HL-60 (cell line): ENCODE measurements around the gene C17orf100.

Source experiments
- CTCF ChIP-seq: IDR thresholded peaks from one replicate; pipeline ENCODE4 v1.5.1; 2011; ENCODE audit warnings: low read length, control low read depth, inconsistent platforms; ENCODE audit not compliant: insufficient read depth
- POLR2AphosphoS5 ChIP-seq: IDR thresholded peaks from 2 replicates; pipeline ENCODE4 v1.6.1; 2012; ENCODE audit warnings: low read depth
- REST ChIP-seq: IDR thresholded peaks from 2 replicates; pipeline ENCODE4 v1.6.1; 2012; ENCODE audit warnings: low read depth; ENCODE audit not compliant: insufficient replicate concordance

- TF ChIP-seq CTCF (no peak), REST (no peak), POLR2AphosphoS5 (no peak)
Observed at GRCh38 chr17:6639014-6639585, 12.5 kb upstream of the C17orf100 start.
